B cell (primary cell): ENCODE measurements around the gene PRXL2A.

Source experiments
- CTCF ChIP-seq: fragments of 200-600 bp; IDR thresholded peaks from one replicate; pipeline ENCODE4 v1.8.0; 2022; ENCODE audit warnings: antibody characterized with exemption, mild to moderate bottlenecking
- EZH2 ChIP-seq: IDR thresholded peaks from 2 replicates; pipeline ENCODE4 v1.6.1; 2012; ENCODE audit warnings: borderline replicate concordance, low read depth, mild to moderate bottlenecking, moderate library complexity, low read length; ENCODE audit not compliant: insufficient read depth, poor library complexity, severe bottlenecking

GRCh38 chr10:80444646-80445319 lies 36.4 kb downstream of the PRXL2A start:
- peak; percentile 58 for TF ChIP-seq CTCF
- no peak for TF ChIP-seq EZH2
